ENCODE data around the gene ATG2A.

ATG2A gene

DNA sequence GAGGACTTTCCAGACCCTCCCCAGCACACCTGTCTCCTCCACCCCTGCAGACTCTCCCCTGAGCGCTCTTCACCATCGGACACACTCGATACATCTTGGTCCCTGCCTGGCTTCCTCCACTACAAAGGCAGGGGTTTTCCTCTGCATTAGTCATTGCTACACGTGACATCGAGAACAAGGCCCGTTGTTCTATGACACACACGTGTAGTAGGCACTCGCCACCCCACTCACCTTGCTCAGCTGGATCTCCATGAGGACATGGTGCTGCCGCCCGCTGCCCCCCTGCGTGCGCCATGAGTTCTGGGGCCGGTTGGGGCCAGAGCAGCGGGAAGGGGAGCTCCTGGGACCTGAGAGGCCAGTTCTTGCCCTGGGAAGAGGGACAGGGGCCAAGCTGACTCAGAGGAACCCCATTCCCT is 16.7 kb downstream of the ATG2A start:
- no peak for DNase-seq

DNA sequence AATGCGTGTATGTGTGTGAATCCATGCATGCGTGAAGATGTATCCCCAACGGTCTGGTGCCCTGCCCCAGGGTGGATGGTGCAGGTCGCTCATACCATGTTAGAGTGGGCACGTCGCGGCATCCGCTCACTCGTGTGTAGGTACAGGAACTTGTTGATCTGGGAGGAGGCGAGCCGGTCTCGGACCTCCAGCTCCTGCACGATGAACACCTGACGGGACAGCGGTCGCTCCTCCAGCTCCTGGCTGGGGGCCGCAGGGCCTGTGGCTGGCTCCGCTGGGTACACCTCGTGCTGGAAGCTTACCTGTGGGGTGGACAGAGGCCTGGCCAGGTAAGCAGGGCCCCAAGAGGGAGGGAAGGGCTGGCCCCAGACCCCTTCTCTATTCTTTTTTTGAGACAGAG is 18.5 kb downstream of the ATG2A start:
- DNase-seq: no peak

- DNase-seq: no peak
Measured at GRCh38 chr11:64898076-64898445, 18.9 kb downstream of the ATG2A start.

- DNase-seq: no peak
Measured at GRCh38 chr11:64897381-64898075, 19.5 kb downstream of the ATG2A start.

DNA sequence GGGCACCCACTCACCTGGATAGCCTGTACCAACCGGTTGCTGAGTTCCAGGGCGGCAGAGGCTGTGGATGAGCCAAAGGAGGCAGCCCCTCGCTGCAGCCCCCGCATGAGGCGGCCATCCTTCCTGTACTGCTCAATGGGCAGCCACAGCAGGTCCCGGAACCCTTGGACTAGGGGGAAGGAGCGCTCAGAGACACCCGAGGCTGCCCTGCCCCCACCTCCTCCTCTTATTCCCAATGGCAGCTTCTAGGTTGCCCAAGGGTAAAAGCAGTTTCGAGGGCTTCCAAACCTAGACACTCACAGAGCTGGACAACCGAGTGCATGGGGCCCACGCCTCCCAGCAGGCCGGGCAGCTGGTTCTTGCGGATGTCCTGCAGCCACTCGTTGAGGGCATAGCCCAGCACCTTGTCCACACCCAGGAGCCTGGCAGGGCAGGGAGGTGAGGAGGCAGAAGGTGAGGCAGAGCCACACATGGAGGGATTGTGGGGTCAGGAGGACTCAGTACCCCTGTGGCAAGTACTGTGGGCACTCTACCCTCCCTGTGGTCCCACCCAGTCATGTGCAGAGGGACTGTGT is 20.5 kb downstream of the ATG2A start:
- DNase-seq: no peak

GRCh38 chr11:64894812-64895452 is 22.1 kb downstream of the ATG2A start:
- DNase-seq: no peak

GRCh38 chr11:64894070-64894811 is 22.8 kb downstream of the ATG2A start:
- DNase-seq: no peak

DNA sequence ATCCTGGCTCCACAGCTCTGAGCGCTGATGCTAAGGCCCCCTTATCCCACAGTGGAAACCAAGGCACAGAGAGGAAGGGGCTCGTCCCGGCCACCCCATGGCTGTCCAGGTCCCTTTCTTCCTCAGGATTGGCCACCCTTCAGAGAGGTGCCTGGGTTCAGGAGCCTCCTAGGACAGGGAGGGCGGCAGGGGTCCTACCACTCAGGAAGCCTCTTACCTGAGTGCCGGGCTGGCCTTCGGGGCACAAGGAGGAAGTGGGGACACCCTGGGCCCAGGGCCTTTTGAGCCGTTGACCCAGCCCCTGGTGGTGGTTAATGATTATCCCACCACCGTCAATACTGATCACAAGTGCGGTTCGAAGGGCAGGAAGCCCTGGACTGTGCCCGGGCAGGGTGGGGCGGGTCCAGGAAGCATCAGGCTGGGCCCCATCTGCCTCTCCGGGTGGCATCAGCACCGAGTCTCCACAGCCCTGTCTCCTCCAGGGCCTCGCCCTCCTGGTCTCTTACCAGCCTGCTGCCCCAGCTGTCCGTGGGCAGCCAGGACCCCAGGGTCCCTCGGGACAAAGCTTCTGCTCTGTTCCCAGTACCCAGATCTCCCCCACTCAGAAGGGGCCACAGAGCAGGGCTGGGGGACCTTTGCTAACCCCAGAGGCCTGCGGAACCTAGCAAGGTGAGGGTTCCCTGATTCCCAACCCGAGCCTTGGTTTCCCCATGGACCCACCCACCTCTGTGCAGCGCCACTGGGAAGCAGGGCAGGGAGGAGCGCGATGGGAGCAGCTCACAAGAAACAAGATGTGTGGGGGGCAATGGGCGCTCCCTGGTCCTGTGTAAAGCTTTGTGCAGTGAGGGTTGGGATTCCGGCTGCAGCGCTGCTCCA is 23.6 kb downstream of the ATG2A start:
- DNase-seq: no peak

- no peak for DNase-seq
Measured at GRCh38 chr11:64892838-64893193, 24.2 kb downstream of the ATG2A start.

DNA sequence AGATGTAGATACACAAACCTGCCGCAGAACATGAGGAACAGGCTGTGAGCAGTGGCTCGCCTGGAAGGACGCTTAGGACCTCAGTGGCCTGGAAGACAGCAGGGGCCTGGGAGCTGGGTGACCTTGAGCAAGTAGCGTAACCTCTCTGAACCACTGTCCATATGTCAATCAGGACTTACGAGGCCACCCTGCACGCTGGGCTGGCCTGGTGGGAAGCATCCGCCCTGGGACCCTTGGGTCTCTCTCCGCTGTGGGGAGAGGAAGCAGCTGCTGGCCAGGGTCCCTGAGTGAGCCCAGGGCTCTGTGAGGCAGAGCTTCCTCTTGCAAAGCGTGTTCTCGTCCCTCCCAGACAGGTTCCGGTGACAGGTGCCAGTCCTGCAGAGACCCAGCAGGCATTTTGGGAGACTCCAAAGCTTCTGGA is 24.6 kb downstream of the ATG2A start:
- DNase-seq: no peak

- no peak for DNase-seq
Measured at GRCh38 chr11:64891880-64892279, 25.1 kb downstream of the ATG2A start.

DNA sequence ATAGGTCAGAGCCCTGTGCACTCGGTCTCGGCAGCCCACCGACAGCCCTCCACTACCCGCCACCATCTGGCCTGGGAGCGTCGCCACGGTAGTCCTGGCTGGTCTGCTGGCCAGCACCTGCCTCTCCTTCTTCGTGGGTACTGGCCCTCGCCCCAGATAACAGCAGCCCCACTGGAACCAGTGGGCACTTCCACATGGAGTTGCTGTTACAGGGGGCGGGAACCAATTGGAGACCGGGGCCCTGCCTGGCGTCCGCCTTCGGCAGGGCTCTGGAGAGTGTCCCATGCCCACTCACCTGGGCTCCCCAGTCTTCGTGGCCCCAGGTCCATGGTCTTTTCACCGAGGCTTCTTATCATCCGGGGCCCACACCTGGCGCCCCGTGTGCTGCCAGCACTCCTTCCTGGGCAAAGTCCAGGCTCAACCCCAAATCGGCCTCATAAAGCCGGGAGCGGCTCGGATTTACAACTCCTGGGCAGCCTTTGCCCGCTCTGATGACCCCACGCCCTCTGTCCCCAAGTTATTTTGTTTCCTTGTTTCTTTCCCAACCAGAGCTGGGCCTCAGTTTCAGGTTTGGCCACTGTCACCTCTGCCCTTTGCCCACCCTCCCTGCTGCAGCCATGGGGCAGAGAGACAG is 25.7 kb downstream of the ATG2A start:
- DNase-seq: no peak

GRCh38 chr11:64890522-64890939 is 26.5 kb downstream of the ATG2A start:
- no peak for DNase-seq

DNA sequence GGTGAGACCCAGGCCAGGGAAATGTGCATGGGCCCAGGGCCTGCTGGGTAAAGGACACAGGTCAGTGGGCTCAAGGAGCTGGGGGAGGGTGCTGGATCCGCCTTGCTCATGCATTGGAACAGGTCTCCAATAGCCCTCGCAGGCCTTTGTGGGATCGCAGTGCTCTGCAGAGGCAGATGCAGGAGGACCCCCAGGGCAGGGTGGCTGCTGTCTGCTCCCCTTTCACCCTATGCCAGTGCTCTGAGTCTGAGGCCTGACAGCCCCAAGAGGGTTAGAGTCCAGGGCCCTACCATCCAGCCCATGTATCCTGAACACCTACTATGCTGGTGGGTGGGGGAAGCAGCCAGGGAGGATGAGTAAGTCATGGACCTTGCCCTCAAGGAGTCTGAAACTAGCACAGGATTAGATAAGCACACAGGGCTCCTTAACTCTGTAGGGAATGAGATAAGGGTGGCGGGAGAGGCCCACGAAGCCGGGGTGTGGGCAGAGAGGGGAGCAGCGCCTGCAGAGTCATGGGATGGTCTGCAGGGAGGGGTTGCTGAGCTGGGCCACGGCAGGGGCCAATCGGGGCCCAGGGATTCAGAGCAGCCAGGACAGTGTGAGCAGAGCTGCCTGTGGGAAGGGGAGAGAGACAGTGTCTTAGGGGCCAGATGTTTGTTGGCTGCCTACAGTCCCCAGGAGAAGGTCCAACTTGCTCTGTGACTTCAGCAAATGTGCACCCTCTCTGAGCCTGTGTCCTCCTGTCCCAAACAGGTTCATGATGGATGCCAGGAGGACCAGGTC is 28.1 kb downstream of the ATG2A start:
- DNase-seq: no peak

DNA sequence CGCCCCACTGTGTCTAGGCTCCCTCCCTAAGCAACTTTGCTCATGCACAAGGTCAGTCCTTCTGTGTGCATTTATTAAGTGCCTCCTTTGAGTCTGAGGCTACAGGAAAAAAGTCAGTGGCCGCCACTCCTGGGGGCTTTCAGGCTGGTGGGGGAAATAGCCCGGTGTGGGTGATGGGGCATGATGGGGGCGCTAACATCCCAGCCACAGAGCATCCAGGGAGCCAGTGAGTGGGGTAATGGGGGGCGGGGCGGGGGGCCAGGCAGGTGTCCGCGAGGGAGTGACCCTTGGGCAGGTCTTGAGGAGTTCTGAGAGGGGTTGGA is 28.6 kb downstream of the ATG2A start:
- DNase-seq: no peak

DNA sequence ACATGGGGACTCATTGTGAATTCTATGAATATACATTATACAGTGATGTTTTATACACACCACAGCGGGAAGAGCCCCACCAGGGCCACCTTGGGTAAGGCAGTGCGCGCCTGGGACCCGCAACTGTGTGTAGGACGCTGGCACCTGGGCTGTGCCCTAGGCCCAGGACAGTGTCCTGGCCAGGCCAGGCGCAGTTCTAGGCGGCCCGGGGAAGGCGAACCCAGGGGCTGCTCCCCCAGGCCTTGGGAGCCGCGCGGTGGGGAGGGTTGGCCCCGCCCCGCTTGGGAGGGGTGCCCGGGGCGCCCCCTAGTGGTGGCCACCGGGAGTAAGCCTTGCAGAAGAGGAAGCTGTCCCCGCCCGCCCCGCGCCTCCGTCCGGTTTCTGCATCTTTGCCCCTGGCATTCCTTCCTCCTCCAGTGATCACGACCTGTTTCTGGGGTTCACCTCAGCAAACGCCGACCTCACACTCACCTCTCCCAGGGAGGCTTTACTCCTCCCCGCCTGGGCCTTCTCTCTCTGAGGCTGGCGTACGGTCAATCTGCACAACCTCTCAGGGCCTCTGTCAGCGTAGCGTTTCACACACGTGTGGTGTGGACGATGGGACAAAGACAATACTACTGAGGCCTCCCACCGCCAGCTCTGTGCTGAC is 29.1 kb downstream of the ATG2A start:
- no peak for DNase-seq

- no peak for DNase-seq
Measured at GRCh38 chr11:64887234-64887756, 29.7 kb downstream of the ATG2A start.

GRCh38 chr11:64885367-64886286 is 31.4 kb downstream of the ATG2A start:
- no peak for DNase-seq

GRCh38 chr11:64884019-64884418 is 33.0 kb downstream of the ATG2A start:
- DNase-seq: no peak

GRCh38 chr11:64883575-64883974 is 33.4 kb downstream of the ATG2A start:
- DNase-seq: no peak

Data from amniotic stem cell (primary cell).